ENCODE measurements around the gene MCM5.

Gene MCM5

DNA sequence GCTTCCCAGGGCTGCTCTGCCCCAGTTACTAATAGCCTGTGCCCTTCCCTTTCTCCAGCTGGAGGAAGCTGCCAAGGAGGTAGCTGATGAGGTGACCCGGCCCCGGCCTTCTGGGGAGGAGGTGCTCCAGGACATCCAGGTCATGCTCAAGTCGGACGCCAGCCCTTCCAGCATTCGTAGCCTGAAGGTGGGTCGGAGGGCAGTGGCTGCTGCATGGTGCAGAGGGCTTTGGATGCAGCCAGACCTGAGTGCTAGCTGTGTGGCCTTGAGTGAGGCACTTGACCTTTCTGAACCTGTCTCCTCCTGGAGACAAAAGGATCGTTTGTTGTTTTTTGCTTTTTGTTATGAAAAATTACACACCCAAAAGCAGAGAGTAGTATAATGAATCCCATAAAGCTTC lies 3.4 kb downstream of the MCM5 start:
- no peak for DNase-seq (ENCODE audit: low read depth)

DNA sequence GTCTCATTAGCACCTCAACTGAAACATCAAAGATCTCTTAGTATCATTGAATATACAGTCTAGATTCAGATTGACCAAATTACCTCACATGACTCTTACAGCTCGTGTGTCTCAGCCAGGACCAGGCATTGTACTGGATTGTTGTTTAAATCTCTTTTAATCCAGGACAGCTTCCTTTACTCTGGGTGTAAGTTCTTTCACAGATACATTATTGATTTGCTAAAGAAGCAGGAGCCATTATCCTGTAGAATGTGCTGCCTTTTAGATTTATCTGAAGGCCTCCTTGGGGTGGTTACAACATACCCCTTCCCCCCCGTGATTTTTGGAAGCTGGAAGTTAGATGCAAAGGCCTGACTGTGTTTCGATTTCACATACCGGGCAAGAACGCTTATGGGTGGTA lies 4.2 kb downstream of the MCM5 start:
- no peak for DNase-seq (ENCODE audit: low read depth)

DNA sequence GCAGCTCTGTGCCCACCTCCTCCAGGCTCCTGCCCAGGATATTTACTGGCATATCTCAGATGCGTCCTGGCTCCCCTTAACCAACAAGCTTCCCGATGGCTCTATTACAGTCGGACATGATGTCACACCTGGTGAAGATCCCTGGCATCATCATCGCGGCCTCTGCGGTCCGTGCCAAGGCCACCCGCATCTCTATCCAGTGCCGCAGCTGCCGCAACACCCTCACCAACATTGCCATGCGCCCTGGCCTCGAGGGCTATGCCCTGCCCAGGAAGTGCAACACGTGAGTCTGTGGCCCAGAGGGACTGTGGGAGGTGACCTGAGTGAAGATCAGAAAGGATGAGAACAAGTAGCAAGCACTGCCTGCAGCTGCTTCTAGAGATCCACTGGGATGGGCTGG lies 6.5 kb downstream of the MCM5 start:
- DNase-seq (ENCODE audit: low read depth) = no peak

DNA sequence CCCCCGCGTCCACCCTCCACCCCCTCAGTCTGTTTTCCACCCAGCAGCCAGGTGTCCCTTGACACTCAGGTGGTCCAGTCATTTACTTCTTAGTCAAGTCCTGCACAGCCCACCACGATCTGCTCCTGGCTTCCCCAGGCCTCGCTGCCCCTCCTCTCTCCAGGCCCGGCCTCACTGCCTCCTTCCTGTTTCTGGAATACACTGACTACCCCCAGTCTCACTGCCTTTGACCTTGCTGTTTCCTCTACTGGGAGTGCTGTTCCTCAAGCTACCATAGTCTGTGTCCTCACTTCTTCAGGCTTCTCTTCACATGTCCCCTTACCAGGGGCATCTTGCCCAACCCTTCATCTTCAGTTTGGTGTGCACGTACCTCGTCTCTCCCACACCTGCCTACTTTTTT lies 7.4 kb downstream of the MCM5 start:
- no peak for DNase-seq (ENCODE audit: low read depth)

DNA sequence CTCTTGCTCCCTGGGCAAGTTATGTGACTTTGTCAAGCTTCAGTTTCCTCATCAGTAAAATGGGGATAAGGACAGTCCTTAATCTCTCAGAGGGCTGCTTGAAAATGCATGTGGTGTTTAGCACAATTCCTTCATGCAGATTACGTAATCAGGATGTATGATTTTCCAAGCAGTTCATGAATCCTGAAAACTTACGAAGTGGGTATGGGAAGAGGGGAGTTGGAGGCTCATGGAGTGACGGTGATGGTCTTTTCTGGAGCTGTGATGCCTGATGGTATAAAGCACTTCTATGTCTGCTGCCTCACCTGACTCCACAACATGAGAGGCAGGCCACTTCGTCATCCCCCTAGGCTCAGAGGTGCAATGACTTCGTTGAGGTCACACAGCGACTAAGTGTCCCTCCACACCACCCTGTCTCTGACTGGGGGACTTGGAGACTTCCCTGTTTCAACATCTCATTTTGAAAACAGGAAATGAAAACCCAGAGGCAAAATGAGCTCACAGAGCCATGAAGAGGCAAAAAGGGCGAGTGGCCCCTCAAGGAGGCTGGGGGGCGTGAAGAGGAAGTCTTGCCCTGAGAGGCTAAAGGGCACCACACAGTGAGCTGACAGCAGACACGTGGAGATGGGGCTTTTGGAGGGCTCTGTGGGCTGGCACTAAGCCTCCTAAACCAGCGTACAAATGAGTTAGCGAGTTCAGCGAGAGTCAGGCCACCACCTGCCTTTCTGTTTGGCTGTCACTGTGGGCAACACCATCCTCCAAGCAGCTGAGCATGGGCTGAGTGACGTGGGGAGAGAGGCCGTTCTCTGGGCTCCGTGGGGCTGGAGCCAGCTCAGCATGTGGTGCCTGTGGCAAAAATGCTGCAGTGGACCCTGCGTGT lies 10.1 kb downstream of the MCM5 start:
- DNase-seq (ENCODE audit: low read depth) = no peak

DNA sequence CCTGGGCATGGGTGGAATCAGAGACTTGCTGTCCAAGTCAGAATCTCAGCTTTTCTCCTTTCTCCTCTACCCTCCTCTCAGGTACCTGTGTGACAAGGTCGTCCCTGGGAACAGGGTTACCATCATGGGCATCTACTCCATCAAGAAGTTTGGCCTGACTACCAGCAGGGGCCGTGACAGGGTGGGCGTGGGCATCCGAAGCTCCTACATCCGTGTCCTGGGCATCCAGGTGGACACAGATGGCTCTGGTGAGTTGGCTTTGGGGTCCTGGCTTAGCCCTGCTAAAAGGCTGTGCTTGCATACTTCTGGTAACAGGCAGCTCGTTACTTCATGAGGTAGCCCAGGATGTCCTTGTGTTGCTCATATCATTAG lies 10.7 kb downstream of the MCM5 start:
- DNase-seq (ENCODE audit: low read depth) = no peak

DNA sequence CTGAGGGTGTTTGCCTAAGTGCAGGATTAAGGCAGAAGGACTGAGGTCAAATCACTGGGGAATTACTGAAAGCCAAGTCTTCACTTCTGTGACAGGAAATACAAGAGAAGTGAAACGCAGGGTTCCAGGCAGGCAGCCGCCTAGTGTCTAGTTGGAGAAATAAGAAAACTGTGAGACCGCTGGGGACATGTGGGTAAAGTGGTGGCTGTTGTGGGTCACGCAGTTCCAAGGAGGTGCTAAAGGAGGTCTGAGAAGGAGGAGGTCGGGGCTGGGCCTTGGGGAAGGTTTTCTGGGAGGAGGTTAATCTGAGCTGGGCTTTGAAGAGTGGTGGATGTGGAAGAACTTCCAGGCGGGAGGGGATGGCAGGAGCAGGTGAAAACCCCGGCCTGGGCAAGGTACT lies 11.2 kb downstream of the MCM5 start:
- no peak for DNase-seq (ENCODE audit: low read depth)

DNA sequence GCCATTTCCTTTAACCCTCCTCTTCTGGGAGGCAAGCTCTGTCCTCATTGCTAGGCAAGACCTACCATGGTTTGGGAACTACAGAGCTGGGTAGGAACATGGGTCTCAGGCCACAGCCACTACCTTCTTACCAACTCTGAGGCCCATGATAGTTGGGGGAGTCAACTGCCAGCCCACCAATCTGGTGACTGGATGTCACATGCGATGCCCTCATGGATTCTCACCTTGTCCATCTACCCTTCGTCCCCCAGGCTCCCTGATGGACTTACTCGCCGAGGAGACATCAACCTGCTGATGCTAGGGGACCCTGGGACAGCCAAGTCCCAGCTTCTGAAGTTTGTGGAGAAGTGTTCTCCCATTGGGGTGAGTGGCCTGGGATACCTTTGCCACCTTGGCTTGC lies 13.7 kb downstream of the MCM5 start:
- DNase-seq (ENCODE audit: low read depth) = no peak

DNA sequence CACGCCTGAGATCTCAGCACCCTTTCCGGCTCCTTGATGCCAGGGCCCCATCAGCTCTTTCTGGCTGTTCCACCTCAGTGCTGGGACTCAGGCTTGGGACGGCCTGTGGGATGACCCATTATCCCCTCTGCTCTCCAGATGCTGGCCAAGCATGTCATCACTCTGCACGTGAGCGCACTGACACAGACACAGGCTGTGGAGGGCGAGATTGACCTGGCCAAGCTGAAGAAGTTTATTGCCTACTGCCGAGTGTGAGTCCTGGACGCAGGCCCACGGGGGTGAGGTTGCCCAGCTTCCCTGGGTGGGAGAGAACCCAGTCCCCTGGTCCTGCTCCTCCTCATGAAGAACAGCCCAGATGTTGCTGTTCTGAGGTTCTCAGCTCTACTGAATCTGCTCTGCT lies 17.7 kb downstream of the MCM5 start:
- no peak for DNase-seq (ENCODE audit: low read depth)

DNA sequence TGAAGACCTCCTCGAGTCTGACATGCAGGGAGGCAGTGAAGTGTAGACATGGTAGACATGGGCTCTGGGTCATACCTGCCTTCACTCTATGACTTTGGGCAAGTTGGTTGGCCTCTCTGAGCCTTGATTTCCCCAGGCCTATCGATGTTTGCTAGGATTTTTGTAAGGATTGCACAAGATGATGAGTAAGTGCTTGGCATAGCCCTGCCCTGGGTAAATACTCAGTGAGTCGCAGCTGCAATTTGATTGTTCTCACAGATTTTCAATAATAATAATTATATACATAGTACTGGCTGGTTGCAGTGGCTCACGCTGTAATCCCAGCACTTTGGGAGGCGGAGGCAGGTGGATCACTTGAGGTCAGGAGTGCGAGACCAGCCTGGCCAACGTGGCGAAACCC lies 18.1 kb downstream of the MCM5 start:
- no peak for DNase-seq (ENCODE audit: low read depth)

DNA sequence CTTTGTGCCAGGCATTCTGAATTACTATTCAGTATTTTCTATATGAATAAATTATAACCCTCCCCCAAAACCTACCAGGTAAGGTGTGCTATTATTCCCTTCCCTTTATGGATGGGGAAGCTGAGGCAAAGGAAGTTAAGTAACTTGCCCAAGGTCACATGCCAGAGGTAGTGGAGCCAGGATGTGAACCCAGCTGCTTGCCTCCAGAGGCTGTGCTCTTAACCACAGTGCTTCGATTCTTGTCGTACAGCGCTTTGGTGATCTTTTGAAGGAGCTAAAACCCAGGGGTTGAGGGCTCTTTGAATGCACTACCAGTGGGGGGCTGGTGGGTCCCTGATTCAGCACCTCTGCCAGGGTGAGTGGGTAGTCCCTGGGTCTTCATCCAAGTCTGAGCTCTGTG lies 18.8 kb downstream of the MCM5 start:
- no peak for DNase-seq (ENCODE audit: low read depth)

DNA sequence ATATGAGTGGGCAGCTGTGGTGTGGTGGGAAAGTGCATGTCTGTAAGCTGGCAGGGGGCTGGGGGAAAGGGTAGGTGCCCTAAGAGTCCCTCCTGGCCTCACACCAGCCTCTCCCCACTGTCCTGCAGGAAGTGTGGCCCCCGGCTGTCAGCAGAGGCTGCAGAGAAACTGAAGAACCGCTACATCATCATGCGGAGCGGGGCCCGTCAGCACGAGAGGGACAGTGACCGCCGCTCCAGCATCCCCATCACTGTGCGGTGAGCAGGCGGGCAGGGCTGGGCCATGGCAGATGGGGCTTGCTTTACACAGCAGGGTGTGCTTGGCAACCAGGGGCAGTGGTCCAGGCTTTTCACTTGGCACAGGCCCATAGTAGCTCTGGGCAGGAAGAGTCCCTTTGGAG lies 19.8 kb downstream of the MCM5 start:
- DNase-seq (ENCODE audit: low read depth) = no peak

DNA sequence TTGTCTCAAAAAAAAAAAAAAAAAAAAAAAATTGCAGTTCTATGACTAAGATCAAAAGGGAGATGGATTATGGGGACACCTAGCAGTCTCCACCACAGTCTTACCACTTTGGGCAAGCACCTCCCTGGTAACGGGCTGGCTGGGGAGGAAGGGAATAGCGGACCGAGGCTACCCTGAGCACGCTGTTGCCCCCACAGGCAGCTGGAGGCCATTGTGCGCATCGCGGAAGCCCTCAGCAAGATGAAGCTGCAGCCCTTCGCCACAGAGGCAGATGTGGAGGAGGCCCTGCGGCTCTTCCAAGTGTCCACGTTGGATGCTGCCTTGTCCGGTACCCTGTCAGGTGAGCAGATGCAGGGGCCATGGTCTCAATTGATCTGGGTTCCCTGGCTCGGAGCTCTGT lies 21.2 kb downstream of the MCM5 start:
- no peak for DNase-seq (ENCODE audit: low read depth)

DNA sequence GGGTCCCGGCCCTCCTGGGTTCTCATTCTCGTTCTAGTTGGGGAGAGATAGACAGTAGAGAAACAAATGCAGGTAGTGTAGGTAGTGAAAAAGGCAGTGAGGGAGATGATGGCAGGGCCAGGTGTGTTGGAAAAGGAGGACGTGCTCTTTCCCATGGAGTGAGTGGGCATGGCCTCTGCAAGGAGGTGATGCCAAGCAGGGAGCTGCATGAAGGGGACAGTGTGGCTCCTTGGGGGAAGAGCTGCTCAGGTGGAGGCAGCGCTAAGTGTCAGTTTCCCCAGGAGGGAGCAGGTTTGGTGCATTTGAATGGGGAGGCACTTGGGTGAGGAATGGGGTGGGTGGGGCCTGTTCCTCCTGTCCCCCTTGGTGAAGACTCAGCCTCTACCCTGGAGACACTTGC lies 22.2 kb downstream of the MCM5 start:
- DNase-seq (ENCODE audit: low read depth) = no peak

DNA sequence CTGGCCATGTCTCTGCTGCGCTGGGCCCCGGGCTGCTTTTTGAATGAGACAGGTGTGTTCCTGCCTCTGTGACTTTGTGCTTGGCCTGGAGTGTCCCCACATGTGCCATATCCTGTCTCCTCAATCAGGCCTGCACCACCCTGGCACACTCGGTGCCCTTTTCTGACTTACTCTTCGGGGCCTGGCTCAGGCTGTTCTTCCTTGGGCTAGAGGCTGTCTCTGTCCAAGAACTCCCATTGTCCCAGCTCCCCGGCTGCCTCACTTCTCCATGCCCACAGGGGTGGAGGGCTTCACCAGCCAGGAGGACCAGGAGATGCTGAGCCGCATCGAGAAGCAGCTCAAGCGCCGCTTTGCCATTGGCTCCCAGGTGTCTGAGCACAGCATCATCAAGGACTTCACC lies 23.0 kb downstream of the MCM5 start:
- no peak for DNase-seq (ENCODE audit: low read depth)

DNA sequence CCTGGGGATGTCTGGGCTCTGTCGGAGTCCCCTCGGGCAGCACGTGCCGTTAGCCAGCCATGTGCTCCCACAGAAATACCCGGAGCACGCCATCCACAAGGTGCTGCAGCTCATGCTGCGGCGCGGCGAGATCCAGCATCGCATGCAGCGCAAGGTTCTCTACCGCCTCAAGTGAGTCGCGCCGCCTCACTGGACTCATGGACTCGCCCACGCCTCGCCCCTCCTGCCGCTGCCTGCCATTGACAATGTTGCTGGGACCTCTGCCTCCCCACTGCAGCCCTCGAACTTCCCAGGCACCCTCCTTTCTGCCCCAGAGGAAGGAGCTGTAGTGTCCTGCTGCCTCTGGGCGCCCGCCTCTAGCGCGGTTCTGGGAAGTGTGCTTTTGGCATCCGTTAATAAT lies 24.1 kb downstream of the MCM5 start:
- DNase-seq (ENCODE audit: low read depth) = no peak

DNA sequence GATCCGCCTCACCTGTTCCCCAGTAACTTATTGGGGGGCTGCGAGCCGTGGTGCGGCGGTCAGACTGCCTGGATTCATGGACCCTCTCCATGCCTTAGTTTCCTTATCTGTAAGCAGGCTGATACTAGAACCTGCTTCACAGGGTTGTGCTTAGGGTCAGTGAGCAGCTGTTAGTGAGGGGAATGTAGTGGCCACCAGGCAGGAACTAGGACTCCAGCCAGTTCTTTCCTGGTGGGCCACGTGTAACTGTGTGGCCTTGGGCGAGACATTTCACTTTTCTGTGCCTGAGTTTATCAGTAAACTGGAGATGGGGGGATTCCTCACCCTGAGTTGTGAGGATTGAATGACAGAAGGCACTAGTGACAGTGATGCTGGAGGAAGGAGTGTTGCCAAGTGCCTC lies 24.8 kb downstream of the MCM5 start:
- DNase-seq (ENCODE audit: low read depth) = no peak

DNA sequence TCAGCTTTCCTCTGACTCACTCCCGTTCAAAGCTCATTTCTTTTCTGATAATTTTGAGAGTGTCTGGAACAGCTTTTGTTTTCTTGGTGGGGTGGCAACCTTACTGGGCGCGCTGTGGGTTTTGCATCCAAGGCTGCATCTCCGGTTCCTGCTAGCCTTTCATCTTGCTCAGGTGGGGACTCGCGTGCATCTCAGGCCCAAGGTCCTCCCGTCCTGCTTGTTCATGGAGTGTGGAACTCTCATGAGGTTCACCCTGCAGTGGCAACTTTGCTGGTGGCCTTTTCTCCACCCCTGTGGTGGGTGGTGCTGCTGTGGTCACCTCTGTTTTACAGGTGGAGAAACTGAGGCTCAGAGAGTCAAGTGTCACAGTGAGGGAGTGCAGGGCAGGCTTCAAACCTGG lies 25.6 kb downstream of the MCM5 start:
- DNase-seq (ENCODE audit: low read depth) = no peak

DNA sequence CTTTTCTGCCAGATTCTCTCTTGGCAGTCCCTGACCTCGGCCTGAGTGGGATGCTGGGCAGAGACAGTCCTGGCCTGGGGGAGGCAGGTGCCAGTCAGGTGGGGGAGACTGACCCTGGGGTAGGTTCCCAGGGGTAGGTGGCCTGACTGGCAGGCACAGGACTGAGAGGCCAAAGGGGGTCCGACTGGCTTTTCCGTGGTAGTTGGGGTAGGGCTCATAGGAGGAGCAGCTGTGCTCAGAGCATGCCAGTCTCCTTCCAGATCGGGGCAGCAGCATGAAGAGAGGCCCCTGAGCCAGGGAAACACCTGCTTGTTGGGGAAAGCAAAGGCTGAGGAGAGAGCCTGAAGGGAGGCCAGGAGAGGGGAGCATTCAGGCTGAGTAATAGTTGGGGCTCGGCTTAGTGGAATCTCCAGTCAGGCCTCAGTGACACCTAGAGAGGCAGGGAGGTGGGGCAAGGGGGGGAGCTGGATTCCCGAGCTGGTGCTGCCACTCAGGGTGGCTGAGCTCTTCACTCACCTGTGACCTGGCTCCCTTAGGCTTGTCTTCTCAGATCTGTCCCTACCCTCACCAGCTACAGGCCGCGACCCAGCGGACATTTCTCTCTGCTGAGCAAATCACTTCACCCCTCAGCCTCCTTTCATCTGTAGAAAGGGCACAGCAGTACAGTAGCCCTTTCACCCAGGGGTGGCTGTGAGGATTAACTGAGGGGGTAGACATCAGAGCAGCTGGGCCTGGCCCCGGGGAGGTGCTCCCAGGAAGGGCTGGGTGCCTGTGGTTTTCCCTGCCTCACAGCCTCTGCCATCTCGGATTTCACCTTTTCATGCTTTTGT lies 26.2 kb downstream of the MCM5 start:
- DNase-seq (ENCODE audit: low read depth) = no peak

DNA sequence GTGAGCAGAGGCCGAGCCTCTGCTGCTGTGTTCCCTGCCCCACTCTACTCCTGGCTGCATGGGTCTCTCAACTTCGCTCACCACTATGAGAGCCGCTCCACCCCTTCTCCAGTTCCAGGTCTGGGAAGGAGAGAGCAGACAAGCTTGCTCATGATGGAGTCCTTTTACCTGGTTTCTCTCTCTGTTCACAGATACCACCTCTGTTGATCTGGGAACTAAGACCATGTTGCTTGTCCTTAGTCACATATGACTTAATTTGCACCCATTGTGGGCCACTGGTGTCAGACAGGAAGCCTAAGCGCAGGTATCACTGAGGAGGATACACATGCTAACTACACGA lies 26.8 kb downstream of the MCM5 start:
- no peak for DNase-seq (ENCODE audit: low read depth)

DNA sequence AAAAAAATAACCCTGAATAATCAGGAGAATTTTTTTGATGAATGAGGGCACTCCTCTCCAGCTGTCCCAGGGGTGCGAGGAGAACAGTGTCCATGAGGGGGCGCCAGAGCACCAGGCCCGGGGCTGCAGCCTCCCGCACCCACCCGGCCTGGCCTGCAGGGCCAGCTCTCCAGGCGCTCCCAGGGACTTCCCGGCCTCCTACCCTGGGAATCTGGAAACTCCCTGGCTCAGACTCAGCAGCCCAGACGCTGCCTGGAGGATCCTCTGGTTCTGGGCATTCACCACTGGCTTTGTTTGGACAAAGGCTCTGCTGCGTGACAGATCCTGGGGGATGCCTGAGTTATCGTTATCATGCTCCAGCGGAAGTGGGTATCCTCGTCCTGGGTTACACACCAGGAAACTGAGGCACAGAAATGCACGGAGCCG lies 31.0 kb downstream of the MCM5 start:
- peak; percentile 39 for DNase-seq (ENCODE audit: low read depth)

DNA sequence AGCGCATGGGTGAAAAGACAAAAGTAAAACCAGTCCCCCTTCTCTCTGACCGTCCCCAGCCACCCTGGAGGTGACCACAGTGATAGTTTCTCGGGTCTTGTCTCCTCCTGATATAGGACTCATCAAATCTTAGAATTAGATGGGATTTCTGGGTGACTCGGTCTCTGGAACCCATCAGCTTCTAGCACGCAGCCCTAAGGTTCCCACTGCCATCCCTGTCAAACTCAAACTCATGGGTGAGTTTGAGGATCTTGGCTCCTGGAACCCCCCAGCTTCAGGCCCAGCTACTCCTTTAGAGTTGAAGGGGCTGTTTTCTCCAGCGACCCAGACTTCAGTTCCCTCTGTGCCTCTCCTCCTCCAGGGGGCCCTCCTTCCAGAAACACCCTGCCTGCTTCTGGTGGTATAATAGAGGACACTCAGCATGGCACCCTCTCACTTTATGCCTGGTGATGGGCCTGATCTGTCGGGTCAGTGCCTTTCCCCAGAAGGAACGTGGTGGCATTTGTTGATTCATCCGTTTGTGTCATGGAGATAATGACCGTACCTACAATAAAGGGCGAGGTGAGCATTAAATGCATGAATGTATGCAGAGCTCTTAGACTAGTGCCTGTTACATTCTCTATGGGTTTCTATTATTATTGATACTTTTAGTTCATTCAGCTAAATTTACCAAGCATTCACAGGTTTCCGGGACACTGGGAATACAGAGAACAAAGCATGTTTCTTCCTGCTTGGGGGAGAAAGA lies 31.7 kb downstream of the MCM5 start:
- DNase-seq (ENCODE audit: low read depth) = no peak
